Muscle of arm (tissue), 12 donors: ENCODE measurements around the gene SEBOX. TPM values are rescaled to one million over a fixed set of nuclear protein-coding genes. Genes with fewer than 3 reads are reported as not detected.

ENCODE experiments used
- DNase-seq: peaks from one replicate; pipeline ENCODE4 v3.0.0-alpha.2; 2013
- polyA plus RNA-seq, 12 donors: library from polyadenylated mRNA; unstranded; fragments of 120-200 nt; gene quantifications; one replicate each; pipeline ENCODE4 v1.2.1, GENCODE V29; 2013; ENCODE audit not compliant: insufficient read length in 12 of 12

SEBOX gene
- polyA plus RNA-seq, 12 donors = not detected

DNA sequence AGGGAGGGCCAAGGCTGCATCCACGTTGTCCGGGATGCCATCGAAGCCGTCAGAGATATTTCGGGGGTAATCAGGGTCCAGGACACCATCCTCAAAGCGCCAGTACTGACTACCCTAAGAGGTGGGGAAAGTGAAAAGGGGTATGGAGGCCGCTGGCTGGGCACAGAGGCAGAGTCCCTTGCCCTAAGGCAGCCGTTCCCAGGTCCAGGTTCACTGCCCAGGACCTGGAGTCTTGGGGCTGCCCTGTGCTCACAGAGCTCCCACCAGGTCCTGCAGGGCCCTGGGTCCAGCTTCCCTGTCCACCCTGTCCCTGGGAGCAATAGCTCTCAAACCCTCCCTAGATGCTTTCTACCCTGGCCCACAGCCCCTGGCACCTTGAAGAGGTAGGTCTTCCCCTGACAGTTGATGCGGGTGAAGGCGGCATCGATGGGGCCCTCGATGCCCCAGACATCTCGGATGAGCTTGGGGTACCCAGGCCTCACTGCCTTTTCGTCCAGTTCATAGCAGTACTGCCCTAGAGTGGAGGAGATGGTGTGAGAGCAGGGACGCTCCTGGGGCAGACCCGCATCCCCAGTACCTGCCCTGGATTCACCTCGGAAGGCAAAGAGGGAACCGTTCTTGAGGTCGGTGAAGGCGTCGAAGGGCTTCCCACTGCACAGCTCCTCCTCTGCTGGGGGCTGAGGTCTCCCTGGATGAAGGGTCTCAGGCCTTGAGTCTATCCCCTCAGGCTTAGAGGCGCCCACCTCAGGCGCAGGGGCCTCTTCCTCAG lies 4.1 kb upstream of the SEBOX start:
- no peak for DNase-seq

GRCh38 chr17:28368306-28368831 lies 3.4 kb upstream of the SEBOX start:
- DNase-seq = no peak

GRCh38 chr17:28367641-28368305 lies 2.8 kb upstream of the SEBOX start:
- no peak for DNase-seq

DNA sequence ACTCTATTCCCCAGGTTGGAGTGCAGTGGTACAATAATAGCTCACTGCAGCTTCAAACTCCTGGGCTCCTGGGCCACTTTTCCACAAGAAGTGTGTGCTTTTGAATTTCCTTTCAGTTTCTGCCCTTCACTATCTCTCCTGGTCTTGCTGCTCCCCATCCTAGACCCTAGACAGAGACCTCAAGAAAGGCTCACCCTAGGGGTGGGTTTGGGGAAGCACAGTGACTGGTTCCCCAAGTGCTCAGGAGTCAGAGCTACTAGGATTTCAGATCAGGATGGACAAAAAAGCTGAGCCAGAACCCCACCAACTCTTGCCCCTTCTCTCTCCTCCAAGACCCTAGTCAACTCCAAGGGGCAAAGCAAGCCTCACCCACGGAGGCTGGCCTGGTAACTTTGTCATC lies 1.6 kb upstream of the SEBOX start:
- no peak for DNase-seq

- no peak for DNase-seq
These were observed 488 bp upstream of the SEBOX start for GRCh38 chr17:28365487-28365886.

DNA sequence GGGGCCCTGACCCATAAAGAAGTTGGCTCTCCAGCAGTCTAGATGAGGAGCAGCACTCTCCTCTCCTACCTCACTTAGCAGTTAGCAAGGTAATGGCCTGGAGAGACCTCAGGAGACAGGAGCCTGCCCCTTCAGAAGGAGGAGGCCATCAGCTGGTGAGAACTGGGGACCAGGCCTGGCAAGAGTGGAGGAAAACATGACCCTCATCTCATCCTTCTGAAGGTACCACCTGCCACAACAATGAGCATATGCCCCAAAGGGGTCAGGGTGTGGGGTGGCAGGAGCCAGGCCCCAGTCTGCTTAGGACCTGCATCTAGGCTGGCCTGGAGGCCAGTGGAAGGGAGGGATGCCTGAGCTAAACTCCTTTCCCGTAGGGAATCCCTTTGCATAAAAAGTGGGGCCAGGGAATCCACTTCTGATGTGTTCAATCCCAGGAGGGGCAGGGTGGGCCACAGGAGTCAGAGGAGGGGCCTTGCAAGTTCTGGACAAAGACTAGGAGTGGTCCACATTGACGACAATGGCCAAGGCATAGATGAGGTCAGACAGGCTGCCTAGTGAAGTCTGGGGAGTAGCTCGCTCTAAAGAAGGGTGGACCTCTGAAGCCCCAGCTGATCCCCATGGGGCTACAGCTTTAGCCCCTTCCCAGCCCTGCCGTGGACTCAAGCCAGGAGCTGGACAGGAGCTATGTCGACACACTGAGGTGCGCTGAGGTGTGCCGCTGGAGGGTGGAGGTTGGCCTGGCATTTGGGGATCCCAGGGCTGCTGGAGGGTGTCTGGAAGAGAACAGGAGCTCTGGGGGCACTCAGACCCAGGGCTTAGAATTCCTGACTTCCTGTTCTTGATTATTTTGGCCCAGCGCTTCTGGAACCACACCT lies 986 bp downstream of the SEBOX start:
- no peak for DNase-seq

GRCh38 chr17:28363186-28363585 lies 1.8 kb downstream of the SEBOX start:
- DNase-seq = no peak

GRCh38 chr17:28357901-28358197 lies 7.2 kb downstream of the SEBOX start:
- DNase-seq = no peak

- peak; percentile 96 for DNase-seq
These were observed 7.7 kb downstream of the SEBOX start, which contains the start of gene POLDIP2 for GRCh38 chr17:28357061-28357900. Gene POLDIP2 (minus strand): TSS chr17:28357527. CDS start chr17:28357448, 79 bp downstream.

DNA sequence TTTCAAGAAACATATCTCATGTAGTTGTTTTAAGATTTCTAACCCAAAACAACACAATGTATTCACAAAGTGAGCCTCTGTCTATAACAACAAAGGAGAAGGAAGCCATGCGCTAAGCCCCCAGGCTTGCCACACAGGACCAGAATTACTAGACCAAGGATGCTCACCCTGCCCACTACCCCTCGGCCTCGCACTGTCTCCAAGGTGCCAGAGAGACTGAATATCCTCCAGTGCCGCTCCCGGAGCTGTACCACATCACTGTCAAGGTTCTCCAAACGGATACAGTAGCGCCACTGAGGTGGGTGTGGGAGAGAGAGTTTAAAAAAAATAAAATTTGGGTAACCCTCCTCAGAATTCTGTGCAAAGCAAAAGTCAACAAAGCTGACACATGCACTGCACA lies 14.7 kb downstream of the SEBOX start:
- DNase-seq = no peak

DNA sequence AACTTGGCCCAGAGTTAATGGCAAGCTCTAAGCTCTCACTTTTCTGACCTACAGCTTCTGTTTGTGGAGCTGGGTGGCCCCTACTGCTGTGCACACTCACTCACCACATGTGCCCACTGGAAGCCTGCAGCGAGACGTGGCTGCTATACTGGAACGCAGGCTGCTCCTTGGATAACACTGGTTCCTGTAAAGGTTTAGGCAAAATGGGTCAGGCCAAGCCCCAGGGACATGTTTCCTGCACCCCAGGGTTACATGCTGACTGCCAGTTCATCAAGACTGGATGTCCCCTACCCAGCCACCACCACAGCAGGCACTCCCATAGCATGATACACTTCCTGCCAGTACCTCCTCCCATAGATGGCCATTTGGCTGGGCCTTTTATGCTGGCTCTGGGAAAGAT lies 16.0 kb downstream of the SEBOX start:
- no peak for DNase-seq

DNA sequence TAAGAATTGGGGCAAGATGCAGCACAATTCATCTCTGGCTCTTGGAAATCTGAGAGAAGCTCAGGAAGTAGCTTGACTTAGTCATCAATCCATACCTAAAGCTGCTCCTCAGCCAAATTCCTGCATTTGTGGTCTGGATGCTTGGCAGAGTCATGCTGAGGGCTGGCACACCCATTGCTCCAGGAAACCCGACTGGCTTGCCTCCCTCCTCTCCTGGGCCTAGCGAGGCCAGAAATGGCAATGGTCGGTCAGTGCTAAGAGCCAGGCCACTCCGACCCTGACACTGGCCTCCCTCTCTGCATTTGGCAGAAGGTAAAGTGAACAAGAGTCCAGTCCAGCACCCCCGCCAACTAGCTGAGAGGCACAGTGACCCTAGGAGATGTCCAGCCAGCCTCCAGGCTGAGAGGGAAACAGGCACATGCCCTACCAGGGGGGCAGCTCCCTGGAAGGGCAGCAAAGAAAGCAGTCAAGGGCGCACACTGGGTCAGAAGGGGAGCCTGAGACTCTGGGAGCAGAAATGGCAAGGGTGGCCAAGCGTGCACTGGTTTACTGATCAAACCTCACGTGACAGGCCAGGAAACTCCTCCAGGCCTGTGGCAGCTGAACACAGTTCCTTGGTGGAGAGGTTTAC lies 17.6 kb downstream of the SEBOX start:
- DNase-seq = no peak

DNA sequence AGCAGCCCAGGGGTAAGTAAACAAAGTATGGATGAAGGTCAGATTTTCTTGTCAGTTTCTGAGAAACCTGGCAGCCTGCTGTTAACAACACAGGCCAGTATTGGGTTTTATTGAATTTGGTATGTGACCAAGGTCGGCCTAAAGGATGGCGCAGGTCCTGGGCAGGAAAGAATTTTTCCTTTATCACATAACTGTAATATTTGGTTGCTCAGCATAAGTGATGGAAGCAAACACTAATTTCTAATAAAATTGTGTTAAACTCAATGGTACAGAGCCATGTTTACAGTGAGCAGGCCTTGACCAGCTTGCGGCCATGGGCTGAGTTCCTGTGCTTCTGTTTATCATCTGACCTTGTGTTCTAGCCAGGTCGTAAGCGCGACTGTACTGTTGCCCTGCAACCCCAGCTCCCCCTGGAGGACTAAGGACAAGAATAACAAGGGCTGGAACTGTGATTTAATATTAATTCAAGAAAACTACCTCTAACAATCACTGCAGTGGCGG lies 18.2 kb downstream of the SEBOX start:
- no peak for DNase-seq

- DNase-seq = no peak
These were observed 18.8 kb downstream of the SEBOX start for GRCh38 chr17:28346199-28346580.

DNA sequence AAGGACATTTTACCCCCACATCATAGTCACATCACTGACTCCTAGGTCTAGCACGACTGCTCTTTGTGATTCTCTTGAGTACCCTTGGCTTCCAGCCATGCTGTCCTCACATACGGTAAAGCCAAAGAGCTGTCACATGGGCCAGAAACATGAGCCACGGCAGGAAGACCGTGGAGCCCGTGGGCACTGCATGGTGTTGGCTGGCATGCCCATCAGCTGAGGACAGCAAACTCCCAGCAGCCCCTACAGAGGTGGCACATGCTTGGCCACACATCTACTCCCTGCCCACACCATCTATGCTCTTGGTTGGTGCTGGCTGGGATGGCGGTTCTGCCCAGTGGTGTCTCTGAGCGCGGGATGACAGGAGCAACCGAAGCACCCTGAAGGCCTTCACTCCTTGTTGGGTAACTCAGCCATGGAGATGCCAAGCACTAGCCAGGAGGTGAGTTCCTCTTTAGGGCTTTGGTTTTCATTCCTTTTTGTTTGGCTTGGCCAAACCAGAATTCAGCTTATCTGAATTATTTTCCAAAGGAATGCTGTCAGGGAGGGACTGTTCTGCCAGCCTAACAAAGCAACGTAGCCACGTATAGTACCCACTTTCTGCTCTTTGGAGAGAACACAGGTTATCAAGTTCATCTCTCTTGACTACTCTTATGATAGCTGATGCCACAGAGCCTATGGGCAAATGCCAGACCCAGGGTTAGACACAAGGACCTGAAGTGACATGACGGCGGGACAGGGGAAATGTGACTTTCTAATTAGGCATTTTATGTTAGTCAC lies 19.4 kb downstream of the SEBOX start:
- DNase-seq = no peak

- no peak for DNase-seq
These were observed 20.5 kb downstream of the SEBOX start for GRCh38 chr17:28344435-28344901.

DNA sequence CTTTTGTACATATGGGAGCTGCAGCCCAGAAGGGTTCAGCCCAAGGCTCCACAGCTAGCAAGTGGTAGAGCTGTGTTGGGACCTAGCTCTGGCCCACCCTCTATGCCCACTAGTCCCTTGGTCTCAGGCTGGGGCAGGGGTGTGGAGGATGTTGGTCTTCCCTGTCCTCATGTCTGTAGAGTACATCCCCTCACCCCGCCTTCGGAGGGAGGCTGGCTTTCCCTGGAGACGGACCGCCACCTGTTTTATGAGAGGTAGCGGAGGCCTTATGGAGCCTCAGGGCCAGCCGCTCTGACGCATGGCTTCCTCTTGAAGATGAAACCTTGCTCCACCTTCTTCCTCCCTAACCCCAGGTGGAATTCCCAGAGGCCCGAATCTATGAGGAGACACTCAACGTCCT lies 21.0 kb downstream of the SEBOX start:
- DNase-seq = no peak

- no peak for DNase-seq
These were observed 21.5 kb downstream of the SEBOX start for GRCh38 chr17:28343491-28343932.

- no peak for DNase-seq
These were observed 22.7 kb downstream of the SEBOX start for GRCh38 chr17:28342313-28342712.

- no peak for DNase-seq
These were observed 23.5 kb downstream of the SEBOX start for GRCh38 chr17:28341516-28341915.
